Type B pancreatic cell (in vitro differentiated cells): ENCODE data around the gene FMN1. TPM values are rescaled to one million over a fixed set of nuclear protein-coding genes. Genes with fewer than 3 reads are reported as not detected.

Experiments used
- DNase-seq: peaks from one replicate; pipeline ENCODE4 v3.0.0; 2021; ENCODE audit warnings: mixed read lengths; ENCODE audit not compliant: unreplicated experiment; ENCODE audit errors: extremely low spot score
- H3K27ac Mint-ChIP-seq: 2 replicates; pipeline ENCODE4 v1.8.0; 2021; ENCODE audit warnings: mild to moderate bottlenecking, mixed read lengths
- H3K27me3 Mint-ChIP-seq: 2 replicates; pipeline ENCODE4 v1.8.0; 2021; ENCODE audit warnings: mixed read lengths
- H3K36me3 Mint-ChIP-seq: 2 replicates; pipeline ENCODE4 v1.8.0; 2021; ENCODE audit warnings: mixed read lengths
- H3K4me1 Mint-ChIP-seq: one replicate; pipeline ENCODE4 v1.8.0; 2021; ENCODE audit warnings: mixed read lengths; ENCODE audit not compliant: unreplicated experiment
- H3K4me3 Mint-ChIP-seq: 2 replicates; pipeline ENCODE4 v1.8.0; 2021; ENCODE audit warnings: mild to moderate bottlenecking, mixed read lengths
- H3K9me3 Mint-ChIP-seq: 2 replicates; pipeline ENCODE4 v1.8.0; 2021; ENCODE audit warnings: mixed read lengths
- total RNA-seq: library from RNA; stranded (reverse); gene quantifications from 2 replicates; pipeline ENCODE4 v1.2.1, GENCODE V29; 2021; ENCODE audit warnings: low replicate concordance
- TF ChIP-seq, protein P1 (sequence below): fragments of 200-600 bp; sonication (generic); conservative IDR thresholded peaks from 2 replicates; pipeline ENCODE4 v1.5.0; 2021; ENCODE audit warnings: antibody characterized with exemption, mild to moderate bottlenecking

The FMN1 gene
- total RNA-seq, 1 donor from 2014 or later = 22.1 TPM

DNA sequence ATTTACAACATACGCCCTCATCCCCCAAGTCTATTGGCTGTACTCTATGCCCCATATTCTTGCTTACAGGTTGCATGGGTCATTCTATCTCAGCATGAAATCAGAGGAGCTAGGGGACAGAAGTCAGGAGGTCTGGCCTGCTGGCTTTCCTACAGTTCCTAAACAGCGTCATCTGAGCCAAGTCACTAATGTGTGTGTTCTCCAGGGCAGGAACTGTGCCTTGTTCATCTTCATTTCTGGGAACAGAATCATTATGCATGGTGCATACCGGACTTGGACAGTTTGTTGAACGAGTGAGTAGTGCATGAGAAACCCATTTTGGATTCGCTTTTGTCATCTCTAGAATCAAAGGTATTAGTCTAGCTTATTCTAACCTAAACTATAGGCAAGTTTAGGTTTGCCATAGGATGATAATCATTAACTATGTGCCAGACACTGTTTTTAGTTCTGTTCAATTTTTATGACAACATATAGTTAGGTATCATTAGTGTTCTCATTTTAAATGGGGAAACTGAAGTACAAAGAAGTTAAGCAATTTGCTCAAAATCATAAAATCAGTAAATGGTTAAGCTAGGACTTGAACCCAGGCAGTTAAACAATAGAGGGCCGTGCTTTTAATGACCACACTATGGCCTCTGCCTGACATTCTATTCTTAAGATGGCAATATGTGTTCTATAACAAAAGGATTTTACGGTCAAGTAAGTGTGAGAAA is 105.2 kb downstream of the FMN1 start:
- TF ChIP-seq, protein P1, sequence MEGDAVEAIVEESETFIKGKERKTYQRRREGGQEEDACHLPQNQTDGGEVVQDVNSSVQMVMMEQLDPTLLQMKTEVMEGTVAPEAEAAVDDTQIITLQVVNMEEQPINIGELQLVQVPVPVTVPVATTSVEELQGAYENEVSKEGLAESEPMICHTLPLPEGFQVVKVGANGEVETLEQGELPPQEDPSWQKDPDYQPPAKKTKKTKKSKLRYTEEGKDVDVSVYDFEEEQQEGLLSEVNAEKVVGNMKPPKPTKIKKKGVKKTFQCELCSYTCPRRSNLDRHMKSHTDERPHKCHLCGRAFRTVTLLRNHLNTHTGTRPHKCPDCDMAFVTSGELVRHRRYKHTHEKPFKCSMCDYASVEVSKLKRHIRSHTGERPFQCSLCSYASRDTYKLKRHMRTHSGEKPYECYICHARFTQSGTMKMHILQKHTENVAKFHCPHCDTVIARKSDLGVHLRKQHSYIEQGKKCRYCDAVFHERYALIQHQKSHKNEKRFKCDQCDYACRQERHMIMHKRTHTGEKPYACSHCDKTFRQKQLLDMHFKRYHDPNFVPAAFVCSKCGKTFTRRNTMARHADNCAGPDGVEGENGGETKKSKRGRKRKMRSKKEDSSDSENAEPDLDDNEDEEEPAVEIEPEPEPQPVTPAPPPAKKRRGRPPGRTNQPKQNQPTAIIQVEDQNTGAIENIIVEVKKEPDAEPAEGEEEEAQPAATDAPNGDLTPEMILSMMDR = no peak
- H3K27ac Mint-ChIP-seq = no peak overlapping the region
- DNase-seq = no peak
- no peaks in the 10 kb centered on the region for H3K36me3 Mint-ChIP-seq
- no peaks in the 10 kb centered on the region for H3K27me3 Mint-ChIP-seq
- H3K9me3 Mint-ChIP-seq = no peaks in the 10 kb centered on the region
- peaks cover 27% of the 10 kb centered on the region for H3K4me1 Mint-ChIP-seq
- H3K4me3 Mint-ChIP-seq = no peak overlapping the region

GRCh38 chr15:33086500-33087121 is 107.9 kb downstream of the FMN1 start:
- TF ChIP-seq, protein P1 = peak; percentile 76
- no peak for DNase-seq

DNA sequence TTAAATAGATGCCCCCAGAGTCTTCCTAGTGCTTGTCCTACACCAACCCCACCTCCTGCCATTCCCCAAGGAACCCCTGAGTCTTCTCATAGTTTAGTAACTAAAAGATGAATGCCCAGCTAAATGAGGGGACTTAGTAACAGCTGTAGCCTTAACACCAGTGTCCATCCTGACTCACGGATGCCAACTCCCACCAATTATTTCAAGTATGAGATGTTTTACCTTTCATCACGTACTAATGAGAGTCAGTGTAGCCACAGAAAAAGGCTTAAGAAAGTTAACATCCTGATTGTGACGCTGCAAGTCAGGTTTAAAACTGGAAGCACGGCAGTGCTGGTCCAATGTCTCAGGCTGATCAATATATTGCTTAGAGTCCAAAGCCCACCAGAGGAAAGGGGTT is 109.9 kb downstream of the FMN1 start:
- peaks cover 5% of the 10 kb centered on the region for H3K36me3 Mint-ChIP-seq
- H3K4me1 Mint-ChIP-seq = peaks cover 15% of the 10 kb centered on the region
- peak overlapping the region; percentile 90 for H3K27ac Mint-ChIP-seq
- H3K27me3 Mint-ChIP-seq = no peaks in the 10 kb centered on the region
- TF ChIP-seq, protein P1 = no peak
- DNase-seq = no peak
- peaks cover 8% of the 10 kb centered on the region for H3K9me3 Mint-ChIP-seq
- no peak overlapping the region for H3K4me3 Mint-ChIP-seq

More at GRCh38 chr15:33086500-33087121, 107.9 kb downstream of the FMN1 start:
- Mint-ChIP-seq H3K27me3 (no peaks in the 10 kb centered on the region), H3K27ac (no peak overlapping the region), H3K4me3 (no peak overlapping the region), H3K9me3 (peaks cover 7% of the 10 kb centered on the region), H3K36me3 (no peaks in the 10 kb centered on the region), H3K4me1 (peaks cover 14% of the 10 kb centered on the region)

- Mint-ChIP-seq H3K4me3 (peak overlapping the region; percentile 20), H3K27me3 (no peaks in the 10 kb centered on the region), H3K27ac (peak overlapping the region; percentile 90), H3K36me3 (peaks cover 5% of the 10 kb centered on the region), H3K4me1 (peaks cover 15% of the 10 kb centered on the region), H3K9me3 (peaks cover 8% of the 10 kb centered on the region)
- TF ChIP-seq, protein P1 = no peak
- DNase-seq = no peak
Observed at GRCh38 chr15:33083232-33084081, 111.1 kb downstream of the FMN1 start.

DNA sequence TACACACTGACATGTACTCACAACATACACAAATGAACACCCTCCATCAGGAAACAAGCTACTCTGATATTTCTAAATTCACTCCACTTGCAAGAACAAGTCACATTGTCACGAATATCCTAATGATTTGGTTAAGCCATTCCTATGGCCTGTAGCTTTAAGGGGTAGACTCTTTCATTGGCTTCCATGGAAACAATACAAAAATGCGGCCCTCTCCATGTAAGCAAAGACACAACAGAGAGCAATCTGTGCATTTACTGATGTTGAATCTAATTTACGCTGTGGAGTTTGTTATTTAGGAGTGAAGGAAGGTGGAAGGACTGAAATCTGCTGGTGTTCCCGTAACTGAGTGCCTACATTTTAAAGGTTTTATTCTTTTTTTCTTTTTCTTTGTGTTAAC is 114.5 kb downstream of the FMN1 start:
- DNase-seq = no peak
- H3K4me3 Mint-ChIP-seq = peak overlapping the region; percentile 21
- peaks cover 10% of the 10 kb centered on the region for H3K4me1 Mint-ChIP-seq
- H3K9me3 Mint-ChIP-seq = peaks cover 8% of the 10 kb centered on the region
- TF ChIP-seq, protein P1 = no peak
- peaks cover 5% of the 10 kb centered on the region for H3K36me3 Mint-ChIP-seq
- no peaks in the 10 kb centered on the region for H3K27me3 Mint-ChIP-seq
- peak overlapping the region; percentile 48 for H3K27ac Mint-ChIP-seq
